H9 (cell line): ENCODE data around the gene CRYAB. TPM values are rescaled to one million over a fixed set of nuclear protein-coding genes. Genes with fewer than 3 reads are reported as not detected.

Experiments
- DNase-seq: peaks from one replicate; pipeline ENCODE4 v3.0.0-alpha.2; 2017
- H2AFZ ChIP-seq: one replicate; pipeline ENCODE4 v1.6.1; 2013; ENCODE audit warnings: mild to moderate bottlenecking, low read length, control low read depth, moderate library complexity
- H2AK5ac ChIP-seq: 2 replicates; pipeline ENCODE4 v1.6.1; 2013; ENCODE audit warnings: low read length, control low read depth, mixed read lengths; ENCODE audit not compliant: insufficient read length
- H2BK120ac ChIP-seq: one replicate; pipeline ENCODE4 v1.6.1; 2013; ENCODE audit warnings: low read depth, mild to moderate bottlenecking, low read length, control low read depth, inconsistent platforms; ENCODE audit not compliant: poor library complexity, severe bottlenecking
- H2BK12ac ChIP-seq: 2 replicates; pipeline ENCODE4 v1.6.1; 2013; ENCODE audit warnings: low read length, control low read depth, mixed read lengths, low read depth; ENCODE audit not compliant: insufficient read length
- H2BK15ac ChIP-seq: 2 replicates; pipeline ENCODE4 v1.6.1; 2013; ENCODE audit warnings: low read depth, low read length, control low read depth
- H2BK20ac ChIP-seq: one replicate; pipeline ENCODE4 v1.6.1; 2013; ENCODE audit warnings: low read depth, mild to moderate bottlenecking, low read length, control low read depth, inconsistent platforms; ENCODE audit not compliant: poor library complexity, severe bottlenecking
- H2BK5ac ChIP-seq: 2 replicates; pipeline ENCODE4 v1.6.1; 2013; ENCODE audit warnings: low read length, control low read depth, mixed read lengths; ENCODE audit not compliant: insufficient read length
- H3K14ac ChIP-seq: 2 replicates; pipeline ENCODE4 v1.6.1; 2013; ENCODE audit warnings: low read length, control low read depth; ENCODE audit not compliant: insufficient read depth
- H3K18ac ChIP-seq: 2 replicates; pipeline ENCODE4 v1.6.1; 2013; ENCODE audit warnings: low read depth, mild to moderate bottlenecking, mixed read lengths, low read length, control low read depth; ENCODE audit not compliant: insufficient read length
- H3K23ac ChIP-seq: 2 replicates; pipeline ENCODE4 v1.6.1; 2013; ENCODE audit warnings: low read length, control low read depth, mixed read lengths, low read depth; ENCODE audit not compliant: insufficient read length
- H3K23me2 ChIP-seq: 2 replicates; pipeline ENCODE4 v1.6.1; 2013; ENCODE audit warnings: low read depth, mild to moderate bottlenecking, mixed read lengths, low read length, control low read depth; ENCODE audit not compliant: insufficient read length, poor library complexity, severe bottlenecking
- H3K27ac ChIP-seq: 2 replicates; pipeline ENCODE4 v1.5.1; 2013; ENCODE audit warnings: low read length, control low read depth, mixed read lengths, low read depth; ENCODE audit not compliant: insufficient read length
- H3K27me3 ChIP-seq: 2 replicates; pipeline ENCODE4 v1.6.1; 2013; ENCODE audit warnings: low read length, control low read depth, inconsistent platforms; ENCODE audit not compliant: insufficient read depth
- H3K4ac ChIP-seq: 2 replicates; pipeline ENCODE4 v1.6.1; 2013; ENCODE audit warnings: low read depth, mild to moderate bottlenecking, control low read depth, inconsistent platforms, low read length, moderate library complexity
- H3K4me1 ChIP-seq: 2 replicates; pipeline ENCODE4 v1.6.1; 2013; ENCODE audit warnings: low read length, control low read depth, inconsistent platforms; ENCODE audit not compliant: insufficient read depth
- H3K4me2 ChIP-seq: 2 replicates; pipeline ENCODE4 v1.6.1; 2013; ENCODE audit warnings: low read length, control low read depth, mixed read lengths; ENCODE audit not compliant: insufficient read length, insufficient read depth
- H3K56ac ChIP-seq: 2 replicates; pipeline ENCODE4 v1.6.1; 2013; ENCODE audit warnings: low read depth, mild to moderate bottlenecking, mixed read lengths, low read length, control low read depth; ENCODE audit not compliant: insufficient read length
- H3K79me1 ChIP-seq: 2 replicates; pipeline ENCODE4 v1.6.1; 2013; ENCODE audit warnings: low read depth, mild to moderate bottlenecking, moderate library complexity, low read length, control low read depth, inconsistent platforms; ENCODE audit not compliant: insufficient read depth, poor library complexity, severe bottlenecking
- H3K79me2 ChIP-seq: 2 replicates; pipeline ENCODE4 v1.6.1; 2013; ENCODE audit warnings: low read length, control low read depth, inconsistent platforms; ENCODE audit not compliant: insufficient read depth
- H3K9ac ChIP-seq: 2 replicates; pipeline ENCODE4 v1.6.1; 2013; ENCODE audit warnings: low read length, control low read depth, mixed read lengths; ENCODE audit not compliant: insufficient read length; ENCODE audit errors: extremely low read depth
- H3K9me3 ChIP-seq: one replicate; pipeline ENCODE4 v1.6.1; 2013; ENCODE audit warnings: low read depth, low read length, inconsistent platforms; ENCODE audit not compliant: control insufficient read depth
- H3T11ph ChIP-seq: one replicate; pipeline ENCODE4 v1.6.1; 2013; ENCODE audit warnings: mild to moderate bottlenecking, low read length, control low read depth, inconsistent platforms
- H4K20me1 ChIP-seq: one replicate; pipeline ENCODE4 v1.6.1; 2013; ENCODE audit not compliant: control insufficient read depth, insufficient read length, insufficient read depth
- H4K5ac ChIP-seq: 2 replicates; pipeline ENCODE4 v1.6.1; 2013; ENCODE audit warnings: low read depth, mild to moderate bottlenecking, mixed read lengths, low read length, control low read depth; ENCODE audit not compliant: insufficient read length
- H4K8ac ChIP-seq: replicated peaks from 2 replicates; pipeline ENCODE4 v1.6.1; 2013; ENCODE audit warnings: low read length, control low read depth, mixed read lengths, low read depth; ENCODE audit not compliant: insufficient read length
- H4K91ac ChIP-seq: 2 replicates; pipeline ENCODE4 v1.6.1; 2013; ENCODE audit warnings: low read depth, mild to moderate bottlenecking, moderate library complexity, mixed read lengths, low read length, control low read depth; ENCODE audit not compliant: insufficient read length
- H3K27ac Mint-ChIP-seq, 3 experiments: 2 replicates in 2 of 3; 3 replicates in 1 of 3; pipeline ENCODE4 v1.8.0; 2020 to 2021; ENCODE audit warnings: mixed read lengths in 3 of 3, mild to moderate bottlenecking in 1 of 3, moderate library complexity in 1 of 3
- H3K27me3 Mint-ChIP-seq: 2 replicates; pipeline ENCODE4 v1.8.0; 2021; ENCODE audit warnings: low read depth, mild to moderate bottlenecking, moderate library complexity, mixed read lengths
- H3K36me3 Mint-ChIP-seq, 3 experiments: 2 replicates in 2 of 3; 3 replicates in 1 of 3; pipeline ENCODE4 v1.8.0; 2020 to 2021; ENCODE audit warnings: low read depth in 3 of 3, mixed read lengths in 3 of 3; ENCODE audit not compliant: insufficient read depth in 1 of 3
- H3K4me1 Mint-ChIP-seq, 2 experiments: 2 replicates each; pipeline ENCODE4 v1.8.0; 2020; ENCODE audit warnings: mixed read lengths in 2 of 2
- H3K4me3 Mint-ChIP-seq, 2 experiments: 2 replicates in 1 of 2; 3 replicates in 1 of 2; pipeline ENCODE4 v1.8.0; 2020 to 2021; ENCODE audit warnings: mild to moderate bottlenecking in 2 of 2, mixed read lengths in 2 of 2, moderate library complexity in 1 of 2
- H3K9me3 Mint-ChIP-seq, 2 experiments: 2 replicates in 1 of 2; 3 replicates in 1 of 2; pipeline ENCODE4 v1.8.0; 2020; ENCODE audit warnings: mild to moderate bottlenecking in 2 of 2, mixed read lengths in 2 of 2, moderate library complexity in 1 of 2
- CTCF ChIP-seq: fragments of 200-600 bp; sonication (generic); conservative IDR thresholded peaks from 3 replicates; pipeline ENCODE4 v1.8.0; 2021; ENCODE audit warnings: antibody characterized with exemption, mild to moderate bottlenecking
- WGBS: extraction: QIAGEN DNeasy Blood & Tissue Kit; methylation state at CpG from one replicate; pipeline ENCODE4 v1.1.7; 2013; ENCODE audit warnings: missing lambda C conversion rate, low lambda C conversion rate, mixed read lengths; ENCODE audit not compliant: insufficient read length; ENCODE audit errors: extremely low coverage; 5-methylcytosine and 5-hydroxymethylcytosine counted together
- total RNA-seq: library from RNA; stranded (reverse); gene quantifications from 2 replicates; pipeline ENCODE4 v1.2.1, GENCODE V29; 2021

CRYAB gene
- total RNA-seq, 1 experiment from 2014 or later: not detected

GRCh38 chr11:111938687-111939160 lies 27.2 kb upstream of the CRYAB start:
- no peak overlapping the region for H4K91ac ChIP-seq
- peak overlapping the region; percentile 47 for H3K4me2 ChIP-seq
- H3K27me3 Mint-ChIP-seq: peaks cover 1% of the 10 kb centered on the region; the same call in 1 of the 2 replicates
- H3K9me3 Mint-ChIP-seq: no peaks in the 10 kb centered on the region
- no peak overlapping the region for H3T11ph ChIP-seq
- no peak overlapping the region for H3K23ac ChIP-seq
- no peak overlapping the region for H2AFZ ChIP-seq
- peaks cover 5% of the 10 kb centered on the region; the same call in 1 of the 2 replicates for H3K4me1 ChIP-seq
- no peak overlapping the region for H2BK12ac ChIP-seq
- H2BK5ac ChIP-seq: no peak overlapping the region
- no peak overlapping the region for H2BK120ac ChIP-seq
- no peak overlapping the region for H3K4ac ChIP-seq
- no peak overlapping the region for H4K8ac ChIP-seq
- no peaks in the 10 kb centered on the region for H3K79me1 ChIP-seq
- H3K27ac Mint-ChIP-seq: peak overlapping the region; percentile 10 to 74 (median 42); a peak in 5 of 7 replicates
- H3K27ac ChIP-seq: no peak overlapping the region
- no peak overlapping the region for H3K14ac ChIP-seq
- no peak overlapping the region for H4K5ac ChIP-seq
- TF ChIP-seq CTCF: no peak
- H3K79me2 ChIP-seq: no peaks in the 10 kb centered on the region; the same call in 1 of the 2 replicates
- H3K9ac ChIP-seq: no peak overlapping the region
- H3K4me3 Mint-ChIP-seq: peak overlapping the region; percentile 81 to 87
- peaks cover 34 to 44% of the 10 kb centered on the region in 2 experiments for H3K4me1 Mint-ChIP-seq
- no peaks in the 10 kb centered on the region for H3K36me3 Mint-ChIP-seq
- no peak overlapping the region for H2BK20ac ChIP-seq
- no peak overlapping the region for H3K56ac ChIP-seq
- H3K9me3 ChIP-seq: no peaks in the 10 kb centered on the region
- peak; percentile 67 for DNase-seq
- H3K23me2 ChIP-seq: peaks cover 5% of the 10 kb centered on the region
- H2BK15ac ChIP-seq: no peak overlapping the region
- no peaks in the 10 kb centered on the region for H3K27me3 ChIP-seq
- no peaks in the 10 kb centered on the region for H4K20me1 ChIP-seq
- WGBS: no CpG with 5 or more reads among the region's 7 CpGs
- no peak overlapping the region for H2AK5ac ChIP-seq
- no peak overlapping the region for H3K18ac ChIP-seq
